Bone marrow (tissue), 2 donors: ENCODE measurements around the gene ZFYVE28.

Experiments used
- DNase-seq, 2 donors: peaks; one replicate each; lab custom pipeline; 2025; lab: John Stamatoyannopoulos, UW

ZFYVE28 gene

GRCh38 chr4:2411786-2412510 lies 6.5 kb downstream of the ZFYVE28 start:
- no peak for DNase-seq

- no peak for DNase-seq
Measured at GRCh38 chr4:2409381-2409783, 9.1 kb downstream of the ZFYVE28 start.

- DNase-seq, result no peak
Measured at GRCh38 chr4:2408976-2409375, 9.5 kb downstream of the ZFYVE28 start.

GRCh38 chr4:2408401-2408958 lies 10.0 kb downstream of the ZFYVE28 start:
- no peak for DNase-seq

- no peak for DNase-seq
Measured at GRCh38 chr4:2407991-2408342, 10.5 kb downstream of the ZFYVE28 start.

- DNase-seq, result no peak
Measured at GRCh38 chr4:2406920-2407319, 11.5 kb downstream of the ZFYVE28 start.

- no peak for DNase-seq
Measured at GRCh38 chr4:2406406-2406805, 12.0 kb downstream of the ZFYVE28 start.

GRCh38 chr4:2402941-2403340 lies 15.5 kb downstream of the ZFYVE28 start:
- no peak for DNase-seq

GRCh38 chr4:2402048-2402842 lies 16.2 kb downstream of the ZFYVE28 start:
- no peak for DNase-seq

GRCh38 chr4:2401610-2401983 lies 16.8 kb downstream of the ZFYVE28 start:
- no peak for DNase-seq

- DNase-seq, result no peak
Measured at GRCh38 chr4:2400841-2401609, 17.4 kb downstream of the ZFYVE28 start.

- DNase-seq, result no peak
Measured at GRCh38 chr4:2399631-2400190, 18.7 kb downstream of the ZFYVE28 start.

- no peak for DNase-seq
Measured at GRCh38 chr4:2399216-2399615, 19.2 kb downstream of the ZFYVE28 start.

GRCh38 chr4:2397596-2398379 lies 20.7 kb downstream of the ZFYVE28 start:
- DNase-seq, result no peak

- DNase-seq, result no peak
Measured at GRCh38 chr4:2396781-2397368, 21.6 kb downstream of the ZFYVE28 start.

- no peak for DNase-seq
Measured at GRCh38 chr4:2395584-2395983, 22.9 kb downstream of the ZFYVE28 start.

- DNase-seq, result no peak
Measured at GRCh38 chr4:2395038-2395437, 23.4 kb downstream of the ZFYVE28 start.

GRCh38 chr4:2394528-2394927 lies 23.9 kb downstream of the ZFYVE28 start:
- no peak for DNase-seq

- DNase-seq, result no peak
Measured at GRCh38 chr4:2393353-2394270, 24.8 kb downstream of the ZFYVE28 start.
